Left renal pelvis (tissue), 4 donors: ENCODE data around the gene REPS2. TPM values are rescaled to one million over a fixed set of nuclear protein-coding genes. Genes with fewer than 3 reads are reported as not detected.

Experiments
- DNase-seq, 4 donors: peaks; one replicate each; pipeline ENCODE4 v3.0.0-alpha.2; 2013; ENCODE audit warnings: low read depth in 4 of 4, low spot score in 3 of 4
- polyA plus RNA-seq, 4 donors: library from polyadenylated mRNA; unstranded; fragments of 120-200 nt; gene quantifications; one replicate each; pipeline ENCODE4 v1.2.1, GENCODE V29; 2013; ENCODE audit not compliant: insufficient read length in 4 of 4

Gene REPS2
- polyA plus RNA-seq, 4 donors = 11.2 to 20.7 (median 14.1) TPM

DNA sequence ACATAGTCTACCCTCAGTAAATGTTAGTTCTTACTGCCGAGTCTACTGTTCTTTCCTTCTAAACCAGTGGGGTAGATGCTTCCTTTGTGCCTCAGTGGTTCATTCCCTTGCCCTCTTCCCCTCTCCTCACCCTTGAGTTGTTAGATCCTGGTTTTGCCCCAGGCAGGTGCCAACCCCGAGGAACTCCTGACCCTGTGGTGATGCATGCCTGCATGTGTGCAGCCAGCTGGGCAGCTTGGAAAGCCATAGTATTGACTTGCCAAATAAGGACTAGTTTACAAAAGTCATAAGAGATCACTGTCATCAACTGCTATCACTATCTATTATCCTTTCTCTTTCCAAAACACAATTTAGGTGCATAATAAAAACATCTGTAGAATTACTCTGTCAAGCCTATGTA is 50.9 kb downstream of the REPS2 start:
- DNase-seq = no peak

DNA sequence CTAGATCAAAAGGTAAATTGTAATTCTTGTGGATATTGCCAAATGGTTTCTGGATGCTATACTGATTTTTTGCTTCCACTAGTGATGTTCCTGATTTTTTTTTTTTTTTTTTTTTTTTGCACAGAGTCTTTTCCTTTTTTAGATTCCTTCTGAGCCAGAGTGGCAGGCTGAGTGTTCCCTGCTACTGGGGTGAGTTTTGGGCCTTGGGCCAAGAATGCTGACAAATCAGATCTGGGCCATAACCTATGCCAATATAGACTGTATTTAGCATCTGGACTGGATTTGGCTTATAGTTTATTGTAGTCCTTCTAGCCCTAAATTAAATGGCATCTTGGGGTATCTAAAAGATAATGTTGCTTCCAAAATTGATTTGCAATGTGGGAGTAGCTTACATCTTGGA is 52.8 kb downstream of the REPS2 start:
- no peak for DNase-seq

DNA sequence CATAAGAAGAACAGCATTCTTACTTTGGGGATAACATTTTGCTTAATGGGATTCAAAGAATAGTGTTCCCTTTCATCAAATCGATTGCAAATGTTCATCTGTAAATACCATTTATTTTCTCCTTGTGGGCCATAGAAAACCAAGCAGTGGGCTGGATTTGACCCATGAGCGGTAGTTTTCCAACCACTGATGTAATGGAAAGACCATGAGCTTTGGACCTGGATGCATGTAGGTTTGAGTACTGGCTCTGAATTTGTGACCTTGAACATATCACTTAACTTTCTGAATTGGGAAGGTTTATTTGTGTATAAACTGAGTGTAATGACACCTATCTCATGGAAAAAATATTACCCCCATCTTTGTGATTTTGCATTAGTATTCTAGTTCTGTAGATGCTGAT is 54.3 kb downstream of the REPS2 start:
- DNase-seq = no peak

DNA sequence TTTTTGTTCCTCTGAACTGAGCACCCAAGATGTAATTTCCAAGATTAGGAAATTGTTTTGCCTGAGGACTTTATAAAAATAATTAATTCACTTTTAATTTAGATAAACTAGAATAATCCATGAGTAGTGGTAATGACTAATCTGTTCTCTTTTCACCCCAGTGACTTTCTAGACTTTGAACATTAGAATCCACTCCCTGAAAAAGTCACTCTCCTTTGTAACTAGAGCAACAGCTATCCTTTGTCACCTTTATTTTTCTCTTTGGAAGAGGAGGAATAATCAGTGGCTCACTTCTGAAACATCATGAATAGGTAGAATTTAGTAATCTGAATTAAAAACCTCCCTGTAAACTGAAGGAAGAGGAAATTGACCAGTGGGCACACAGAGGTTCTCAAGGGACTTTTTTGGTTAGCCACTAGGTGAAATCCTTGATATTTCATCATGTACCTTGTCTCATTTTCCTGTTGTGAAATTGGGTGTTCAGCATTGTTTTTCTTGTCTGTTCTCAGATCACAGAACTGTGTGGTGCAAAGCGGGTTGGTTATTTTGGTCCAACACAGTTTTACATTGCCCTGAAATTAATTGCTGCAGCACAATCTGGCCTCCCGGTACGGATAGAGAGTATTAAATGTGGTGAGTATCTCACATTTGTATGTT is 59.4 kb downstream of the REPS2 start:
- no peak for DNase-seq

DNA sequence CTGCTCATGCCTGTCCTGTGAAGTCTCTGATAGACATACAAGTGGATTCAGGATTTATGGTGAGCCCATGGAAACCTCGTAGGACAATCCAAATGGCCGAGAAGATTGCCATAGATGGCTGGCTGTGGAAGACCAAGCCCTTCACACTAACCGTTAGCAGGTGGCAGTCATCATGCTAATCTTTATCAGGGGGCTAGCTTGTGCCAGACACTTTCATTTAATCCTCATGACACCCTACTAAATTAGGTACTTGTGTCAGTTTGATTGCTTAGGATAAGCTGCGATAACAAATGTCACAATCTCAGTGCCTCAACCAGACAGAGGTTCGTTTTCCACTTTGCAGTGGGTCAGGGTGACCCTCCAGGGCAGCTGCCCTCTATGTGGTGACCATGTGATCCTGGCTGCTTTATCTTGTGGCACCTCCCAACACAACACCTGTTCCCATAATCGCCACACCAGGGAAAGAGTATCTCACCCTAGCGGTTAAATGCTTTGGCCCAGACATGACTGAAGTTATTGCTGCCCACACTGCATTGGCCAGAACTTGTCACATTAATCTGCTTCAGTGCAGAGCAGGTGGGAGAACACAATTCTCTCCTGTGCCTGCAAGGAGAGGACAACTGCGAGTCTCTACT is 60.8 kb downstream of the REPS2 start:
- no peak for DNase-seq

DNA sequence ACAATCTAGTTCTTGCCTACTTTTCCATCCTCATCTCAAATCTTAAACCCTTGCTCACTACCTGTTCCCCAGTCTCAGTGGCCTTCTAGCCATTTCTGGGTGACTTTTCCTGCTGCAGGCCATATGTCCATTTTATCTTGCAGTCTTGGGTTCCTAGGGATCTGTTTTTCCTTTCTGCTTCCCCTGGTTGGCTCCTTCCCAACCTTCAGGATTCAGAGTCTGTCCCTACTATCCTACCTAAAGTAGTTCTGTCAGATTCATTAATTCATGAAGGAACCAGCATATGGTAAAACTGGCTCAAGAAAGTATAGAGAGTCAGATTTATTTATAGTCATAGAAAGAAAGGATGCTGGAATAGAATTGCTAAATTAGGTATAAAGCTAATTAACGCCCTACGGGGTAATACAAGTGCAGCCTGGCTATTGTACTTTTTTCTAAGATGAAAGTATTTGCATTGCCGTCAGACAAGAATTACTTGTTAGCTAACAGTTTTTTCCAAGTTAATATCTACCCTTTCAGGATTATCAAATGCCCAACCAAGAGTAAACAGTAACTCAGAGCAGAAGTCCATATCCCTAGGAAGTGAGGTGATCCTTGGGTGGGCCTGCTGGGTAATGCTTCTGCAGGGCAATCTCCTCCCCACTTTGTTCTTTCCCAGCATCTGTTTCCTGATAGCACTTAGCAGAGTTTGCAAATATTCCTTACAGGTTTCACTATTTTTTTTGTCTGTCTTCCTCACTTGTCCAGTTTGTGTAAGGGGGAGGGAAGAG is 63.6 kb downstream of the REPS2 start:
- DNase-seq = peak in 1 of 4 donors; percentile 16

DNA sequence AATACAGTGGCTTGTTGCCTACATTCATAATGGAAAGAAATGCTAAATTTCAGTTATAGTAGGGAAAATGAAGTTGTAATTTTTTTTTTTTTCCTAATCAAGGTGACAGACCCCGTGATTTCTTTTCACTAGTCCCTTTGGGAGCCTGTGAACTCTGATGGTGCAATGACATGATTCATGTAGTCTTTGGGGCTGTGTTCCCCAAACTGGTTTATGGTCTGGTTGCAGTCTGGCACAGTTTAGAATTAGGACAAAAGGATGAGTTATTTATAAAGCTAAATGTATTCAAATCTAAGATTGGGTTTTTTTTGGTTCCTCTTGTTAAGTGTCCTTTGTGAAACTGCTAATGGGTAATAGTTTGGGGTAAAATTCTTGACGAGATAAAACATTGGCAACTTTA is 66.0 kb downstream of the REPS2 start:
- no peak for DNase-seq

DNA sequence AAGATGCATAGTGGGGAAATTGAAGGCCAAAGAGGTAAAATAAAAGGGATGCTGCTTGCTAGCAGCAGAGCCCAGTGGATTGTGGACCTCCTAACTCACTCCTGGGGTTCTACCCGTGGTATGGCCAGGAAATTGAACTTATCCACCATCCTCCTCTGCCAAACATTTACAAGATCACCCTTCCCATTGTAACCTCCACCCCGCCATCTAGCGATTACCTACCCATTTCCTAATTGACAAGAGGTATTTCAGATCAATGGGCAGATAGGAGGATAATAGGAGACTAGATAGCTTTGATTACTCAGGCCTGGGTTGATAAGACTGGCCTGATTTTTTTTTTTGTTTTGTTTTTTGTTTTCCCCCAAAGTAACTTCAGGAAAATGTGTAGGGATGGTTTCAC is 67.8 kb downstream of the REPS2 start:
- DNase-seq = no peak

DNA sequence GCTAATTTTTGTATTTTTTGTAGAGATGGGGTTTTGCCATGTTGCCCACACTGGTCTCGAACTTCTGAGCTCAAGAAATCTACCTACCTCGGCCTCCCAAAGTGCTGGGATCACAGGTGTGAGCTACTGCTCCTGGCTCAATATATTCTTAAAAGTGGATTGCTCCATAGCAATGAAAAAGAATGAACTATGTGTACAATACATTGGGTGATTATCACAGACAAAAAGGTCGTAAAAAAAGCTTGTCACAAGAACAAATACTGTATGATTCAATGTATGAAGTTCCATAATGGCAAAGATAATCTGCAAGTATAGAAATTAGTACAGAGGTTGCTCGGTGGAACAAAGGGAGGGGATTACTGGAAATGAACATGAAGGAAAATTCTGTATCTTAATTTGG is 70.7 kb downstream of the REPS2 start:
- DNase-seq = no peak

DNA sequence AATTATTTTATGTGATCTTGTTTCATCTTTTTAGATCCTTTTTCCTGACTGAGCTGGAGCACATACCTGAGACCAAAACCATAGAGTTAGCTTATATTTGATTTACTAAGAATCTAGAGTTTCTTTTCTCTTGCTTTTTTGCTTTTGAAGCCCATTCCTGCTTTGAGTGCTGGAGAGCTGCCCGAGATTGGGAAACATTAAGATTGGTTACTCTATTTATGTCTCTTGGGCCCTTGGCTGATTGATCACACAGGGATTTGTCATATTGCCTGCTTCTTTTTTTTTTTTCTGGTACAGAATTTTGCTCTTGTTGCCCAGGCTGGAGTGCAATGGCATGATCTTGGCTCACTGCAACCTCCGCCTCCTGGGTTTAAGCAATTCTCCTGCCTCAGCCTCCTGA is 73.9 kb downstream of the REPS2 start:
- DNase-seq = no peak

DNA sequence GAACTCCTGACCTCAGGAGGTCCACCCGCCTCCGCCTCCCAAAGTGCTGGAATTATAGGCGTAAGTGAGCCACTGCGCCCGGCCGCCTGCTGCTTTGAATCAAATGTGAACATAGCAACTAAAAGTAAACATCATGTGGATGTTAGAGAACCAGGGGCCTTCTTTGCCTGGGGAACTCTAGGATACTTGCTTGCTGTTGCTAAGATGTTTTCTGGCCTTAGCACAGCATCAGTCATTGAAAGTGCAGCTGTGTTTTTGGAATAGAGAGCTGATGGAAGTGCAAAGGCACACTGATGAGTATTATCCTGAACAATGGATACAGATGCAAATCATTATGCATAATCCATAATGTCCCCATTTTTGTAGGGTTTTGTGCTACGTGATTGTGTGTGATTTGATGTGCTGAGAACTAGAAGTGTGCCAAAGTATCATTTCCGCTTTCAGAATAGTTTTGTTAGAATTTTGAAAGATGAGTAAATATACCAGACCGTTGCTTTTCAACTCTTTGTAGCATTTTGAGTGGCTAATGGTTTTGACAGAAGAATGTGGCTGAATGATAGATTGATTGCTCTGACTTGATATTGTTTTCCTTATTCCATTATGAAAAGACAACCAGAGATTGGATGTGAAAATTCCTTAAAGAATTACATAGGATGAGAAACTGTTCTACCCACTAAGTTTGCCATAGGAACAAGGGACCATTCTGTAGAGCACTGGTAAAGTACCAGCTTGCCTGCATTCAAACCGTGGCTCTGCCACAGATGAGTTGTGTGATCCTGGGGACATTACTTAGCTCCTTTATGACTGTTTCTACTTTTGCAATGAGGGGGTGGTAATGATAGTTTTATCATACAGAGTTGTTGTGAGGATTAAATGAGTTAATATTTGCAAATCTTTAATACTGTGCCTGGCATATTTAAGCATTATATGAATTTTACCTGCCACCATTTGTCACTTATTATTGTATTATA is 74.7 kb downstream of the REPS2 start:
- DNase-seq = no peak

DNA sequence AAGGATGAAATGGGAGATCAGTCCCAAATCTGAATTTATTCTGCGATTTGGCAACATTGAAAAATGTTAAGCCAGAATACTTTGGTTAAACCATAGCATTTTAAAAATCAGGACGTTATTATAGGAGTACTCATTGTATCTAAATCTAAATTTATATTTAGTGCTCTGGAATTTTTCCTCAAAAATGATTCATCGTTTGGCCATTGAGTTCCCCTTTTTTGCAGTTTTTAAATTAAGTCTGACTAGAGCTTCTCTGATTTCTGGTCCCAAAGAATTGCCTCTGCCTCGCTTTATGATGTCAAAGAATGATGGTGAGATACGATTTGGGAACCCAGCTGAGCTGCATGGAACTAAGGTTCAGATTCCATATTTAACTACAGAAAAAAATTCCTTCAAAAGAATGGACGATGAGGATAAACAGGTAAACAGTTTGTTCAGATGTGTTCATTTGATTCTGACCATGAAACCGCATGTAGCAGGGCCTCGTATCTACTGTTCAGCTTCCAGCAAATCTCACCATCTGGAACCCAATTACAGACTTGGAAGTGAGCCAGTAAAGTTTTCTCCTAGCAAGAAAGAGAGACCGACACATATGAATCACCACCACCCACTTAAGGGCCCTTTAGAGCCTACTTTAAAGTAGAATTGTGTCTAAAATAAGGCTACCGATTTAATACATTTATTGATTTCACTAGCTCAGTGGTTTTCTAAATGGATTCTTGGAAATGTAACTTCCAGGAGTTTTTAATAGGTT is 75.6 kb downstream of the REPS2 start:
- no peak for DNase-seq

DNA sequence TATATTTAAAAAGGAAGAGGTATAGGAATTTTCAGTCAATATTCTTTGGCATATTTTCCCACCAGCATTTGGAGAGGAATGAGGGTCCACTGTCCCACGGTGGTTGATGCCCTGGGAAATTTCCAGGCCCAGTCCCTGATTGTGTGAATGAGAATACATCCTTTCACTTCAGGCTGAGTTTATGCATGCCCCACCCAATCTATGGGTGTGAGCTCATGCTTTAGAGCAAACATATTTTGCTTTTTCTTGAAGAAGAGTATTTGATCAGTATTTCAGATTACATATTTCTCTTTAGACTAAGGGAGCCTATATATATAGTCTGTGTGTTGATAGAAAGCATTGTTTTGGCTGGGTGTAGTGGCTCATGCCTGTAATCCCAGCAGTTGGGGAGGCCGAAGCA is 77.2 kb downstream of the REPS2 start:
- DNase-seq = no peak

DNA sequence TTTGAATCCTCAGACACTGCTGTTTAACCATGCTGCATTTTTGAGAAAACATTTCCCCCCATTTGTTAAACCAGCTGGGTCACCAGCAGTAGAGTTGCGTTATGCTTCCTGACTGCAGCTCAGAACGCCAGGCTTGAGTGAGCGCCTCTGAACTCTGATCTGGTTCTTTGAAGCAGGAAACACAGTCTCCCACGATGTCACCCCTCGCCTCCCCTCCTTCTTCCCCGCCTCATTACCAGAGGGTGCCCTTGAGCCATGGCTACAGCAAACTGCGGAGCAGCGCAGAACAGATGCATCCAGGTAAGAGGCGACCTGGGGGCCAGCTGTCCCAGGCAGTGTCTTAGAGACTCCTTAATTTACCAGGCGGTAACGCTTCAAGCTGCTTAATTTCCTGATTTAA is 78.4 kb downstream of the REPS2 start:
- DNase-seq = peak in 2 of 4 donors; percentile 46 to 53

DNA sequence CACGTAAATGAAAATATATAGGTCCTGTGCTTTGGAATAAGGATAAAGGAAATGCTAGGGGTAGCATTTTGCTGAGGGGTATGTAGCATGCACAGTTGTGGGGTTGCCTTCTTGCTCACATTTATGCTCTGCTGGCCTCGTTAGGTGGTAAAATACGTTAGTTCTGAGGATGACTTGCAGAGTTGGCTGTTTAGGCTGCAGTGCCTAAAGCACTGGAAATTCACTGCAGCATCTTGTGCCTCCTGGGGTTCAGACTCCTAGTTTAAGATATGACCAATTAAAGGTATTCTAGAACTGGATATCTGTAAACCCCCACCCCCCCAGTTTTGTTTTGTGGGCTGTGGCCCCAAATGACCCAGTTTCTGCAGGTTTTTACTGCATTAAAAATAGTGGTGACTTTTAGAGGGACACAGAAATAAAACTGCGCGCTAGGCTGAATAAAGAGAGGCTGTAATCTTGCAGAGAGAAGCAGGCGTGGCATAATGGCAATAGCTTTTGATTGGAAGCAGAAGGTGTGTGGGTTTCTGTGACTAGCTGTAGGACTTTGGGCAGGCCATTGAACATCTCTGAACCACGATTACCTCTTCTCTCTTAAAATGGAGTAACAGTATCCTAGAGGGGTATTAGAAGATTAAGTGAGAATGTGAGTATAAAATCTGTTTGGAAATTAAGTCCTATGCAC is 79.3 kb downstream of the REPS2 start:
- no peak for DNase-seq

DNA sequence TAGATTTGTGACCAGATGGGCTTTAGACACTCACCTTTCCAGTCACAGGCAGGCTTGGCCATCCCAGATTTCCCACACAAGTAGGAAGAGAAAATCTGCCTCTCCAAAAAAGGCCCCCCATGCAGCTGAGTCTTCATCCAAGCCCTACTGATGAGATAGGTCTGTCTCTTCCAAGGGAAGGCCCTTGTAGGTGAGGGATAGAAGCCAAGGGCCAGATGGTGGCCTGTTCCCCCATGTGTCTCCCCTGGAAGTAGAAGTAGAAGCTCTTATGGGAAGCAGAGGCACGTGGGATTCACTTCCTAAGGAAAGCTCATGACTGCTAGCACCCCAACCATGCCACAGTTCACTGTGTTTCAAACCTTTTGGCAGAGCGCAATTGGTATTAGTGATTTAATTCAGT is 81.5 kb downstream of the REPS2 start:
- DNase-seq = no peak

DNA sequence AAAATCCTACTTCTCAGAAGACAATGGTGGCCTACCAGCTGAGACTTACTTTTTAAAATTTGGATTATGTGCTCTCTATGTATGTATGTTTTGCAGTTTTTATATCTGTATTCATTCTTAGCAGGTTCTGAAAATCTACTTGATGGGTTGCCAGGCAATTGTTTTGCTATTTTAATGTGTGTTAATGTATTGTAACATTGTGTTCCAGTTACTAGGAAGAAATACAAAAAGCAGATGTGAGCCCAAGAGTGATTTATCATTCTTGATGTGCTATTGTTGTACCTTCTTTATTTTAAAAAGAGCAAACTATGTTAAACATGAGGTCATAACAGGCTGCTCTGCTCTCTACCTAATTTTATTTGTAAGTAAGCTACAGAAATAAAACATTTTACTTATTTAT is 81.9 kb downstream of the REPS2 start:
- DNase-seq = no peak

DNA sequence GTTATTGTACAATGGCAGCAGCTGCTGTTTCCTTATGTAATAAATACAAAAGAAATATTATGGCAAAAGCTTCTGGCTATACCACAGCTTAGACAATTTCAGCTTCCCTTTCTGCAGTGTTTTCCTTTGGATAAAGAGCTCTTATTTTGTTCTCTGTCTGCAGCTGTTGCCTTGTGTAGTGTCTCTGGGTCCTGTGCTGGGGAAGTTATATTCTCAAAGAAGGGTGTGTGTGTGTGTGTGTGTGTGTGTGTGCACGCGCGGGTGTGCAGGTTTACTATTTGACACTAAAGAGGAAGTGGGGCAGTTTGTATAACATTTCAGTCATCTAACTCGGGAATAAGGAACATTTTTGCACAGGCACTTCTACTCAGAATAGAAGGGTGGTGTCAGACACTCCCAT is 83.6 kb downstream of the REPS2 start:
- no peak for DNase-seq

DNA sequence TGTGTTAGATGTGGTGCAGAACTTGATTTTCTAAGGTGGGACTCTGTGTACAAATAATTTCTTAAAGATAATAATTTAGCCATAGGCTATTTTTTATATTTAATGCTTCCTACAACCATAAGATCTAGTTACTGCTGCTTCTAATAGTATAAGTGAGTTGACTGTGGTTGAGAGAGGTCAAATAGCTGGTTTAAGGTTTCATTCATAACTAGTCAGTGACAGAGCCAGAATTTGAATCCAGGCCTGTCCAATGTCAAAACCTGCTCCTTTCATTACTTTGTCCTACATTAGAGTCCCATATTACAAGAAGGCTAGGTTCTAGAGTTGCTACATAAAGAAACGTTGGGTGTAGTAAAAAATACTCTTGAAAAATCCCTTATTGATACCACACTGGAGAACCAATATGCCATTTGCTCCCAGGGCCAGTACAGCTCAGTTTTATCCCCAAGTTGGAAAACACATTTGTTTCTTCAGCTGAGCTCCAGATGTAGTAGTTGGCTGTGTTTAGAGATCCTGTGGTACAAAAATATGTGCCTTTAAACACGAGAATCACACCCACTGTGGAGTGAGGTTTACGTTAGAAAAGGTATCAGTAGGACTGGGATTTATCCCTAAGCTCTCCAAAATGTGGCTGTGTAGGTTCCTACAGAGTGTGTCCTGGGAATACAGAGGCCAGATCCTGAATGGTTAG is 84.3 kb downstream of the REPS2 start:
- DNase-seq = no peak
